Ectodermal cell (in vitro differentiated cells): ENCODE measurements around the gene FRYL.
"Not testable (repeated sequence)": the region's sequence is repeated elsewhere in the genome, so short reads cannot be mapped to it uniquely, and the experiment has no call there.

Experiments
- H3K27ac ChIP-seq: 2 replicates; pipeline ENCODE4 v1.7.0; 2013; ENCODE audit warnings: mild to moderate bottlenecking, low read depth, low read length; ENCODE audit not compliant: insufficient read depth, poor library complexity, severe bottlenecking
- H3K27me3 ChIP-seq: 2 replicates; pipeline ENCODE4 v1.7.0; 2013; ENCODE audit warnings: mild to moderate bottlenecking, low read length; ENCODE audit not compliant: insufficient read depth, control insufficient read depth, poor library complexity, severe bottlenecking
- H3K36me3 ChIP-seq: one replicate; pipeline ENCODE4 v1.7.0; 2013; ENCODE audit warnings: low read length; ENCODE audit not compliant: control insufficient read depth, insufficient read depth
- H3K4me1 ChIP-seq: one replicate; pipeline ENCODE4 v1.7.0; 2013; ENCODE audit warnings: low read length; ENCODE audit not compliant: control insufficient read depth, insufficient read depth
- H3K4me3 ChIP-seq: 2 replicates; pipeline ENCODE4 v1.7.0; 2013; ENCODE audit warnings: low read depth, low read length, control low read depth; ENCODE audit not compliant: insufficient read depth
- H3K9me3 ChIP-seq: 2 replicates; pipeline ENCODE4 v1.7.0; 2013; ENCODE audit warnings: mild to moderate bottlenecking, low read length, moderate library complexity; ENCODE audit not compliant: control insufficient read depth
- WGBS, 2 experiments: methylation state at CpG; one replicate each; pipeline ENCODE4 v1.1.7; 2013; ENCODE audit warnings: missing lambda C conversion rate in 2 of 2; 5-methylcytosine and 5-hydroxymethylcytosine counted together

The FRYL gene

GRCh38 chr4:48800155-48800554 is 20.1 kb upstream of the FRYL start:
- 88 to 100% methylated on average over 2 of the region's 2 CpGs for WGBS, 2 experiments
- not testable (repeated sequence) for H3K27ac ChIP-seq, H3K4me1 ChIP-seq, H3K27me3 ChIP-seq, H3K4me3 ChIP-seq, H3K36me3 ChIP-seq, H3K9me3 ChIP-seq

DNA sequence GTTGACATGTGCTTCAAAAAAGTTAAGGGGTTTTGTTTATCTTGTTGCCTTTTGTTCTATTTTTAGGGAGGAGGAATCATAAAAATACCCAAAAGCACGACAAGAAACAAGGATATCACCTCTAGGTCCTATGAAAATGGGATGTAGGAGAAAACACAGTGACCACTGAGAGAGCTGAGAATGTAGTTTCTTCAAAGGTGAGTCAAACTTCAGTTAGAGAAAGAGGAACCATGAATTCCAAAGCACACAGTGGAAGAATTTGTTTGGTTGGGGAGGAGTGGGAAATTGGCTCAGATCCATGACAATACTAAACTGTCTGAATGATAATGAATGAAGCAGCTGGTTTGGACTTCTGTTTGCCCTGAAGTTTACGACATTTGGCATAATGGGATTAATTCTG is 19.1 kb upstream of the FRYL start:
- H3K27me3 ChIP-seq, result no peaks in the 10 kb centered on the region
- H3K27ac ChIP-seq, result no peak overlapping the region
- H3K36me3 ChIP-seq, result no peaks in the 10 kb centered on the region
- WGBS, 2 experiments, result 77 to 87% methylated on average over 2 of the region's 2 CpGs
- no peaks in the 10 kb centered on the region for H3K9me3 ChIP-seq
- H3K4me3 ChIP-seq, result no peak overlapping the region
- H3K4me1 ChIP-seq, result no peaks in the 10 kb centered on the region

GRCh38 chr4:48798117-48798516 is 18.0 kb upstream of the FRYL start:
- no peak overlapping the region for H3K4me3 ChIP-seq
- 94% methylated on average over 1 of the region's 2 CpGs; no CpG with 5 or more reads in 1 of the 2 experiments for WGBS, 2 experiments
- no peaks in the 10 kb centered on the region for H3K27me3 ChIP-seq
- H3K27ac ChIP-seq, result no peak overlapping the region
- no peaks in the 10 kb centered on the region for H3K4me1 ChIP-seq
- no peaks in the 10 kb centered on the region for H3K9me3 ChIP-seq
- H3K36me3 ChIP-seq, result no peaks in the 10 kb centered on the region

DNA sequence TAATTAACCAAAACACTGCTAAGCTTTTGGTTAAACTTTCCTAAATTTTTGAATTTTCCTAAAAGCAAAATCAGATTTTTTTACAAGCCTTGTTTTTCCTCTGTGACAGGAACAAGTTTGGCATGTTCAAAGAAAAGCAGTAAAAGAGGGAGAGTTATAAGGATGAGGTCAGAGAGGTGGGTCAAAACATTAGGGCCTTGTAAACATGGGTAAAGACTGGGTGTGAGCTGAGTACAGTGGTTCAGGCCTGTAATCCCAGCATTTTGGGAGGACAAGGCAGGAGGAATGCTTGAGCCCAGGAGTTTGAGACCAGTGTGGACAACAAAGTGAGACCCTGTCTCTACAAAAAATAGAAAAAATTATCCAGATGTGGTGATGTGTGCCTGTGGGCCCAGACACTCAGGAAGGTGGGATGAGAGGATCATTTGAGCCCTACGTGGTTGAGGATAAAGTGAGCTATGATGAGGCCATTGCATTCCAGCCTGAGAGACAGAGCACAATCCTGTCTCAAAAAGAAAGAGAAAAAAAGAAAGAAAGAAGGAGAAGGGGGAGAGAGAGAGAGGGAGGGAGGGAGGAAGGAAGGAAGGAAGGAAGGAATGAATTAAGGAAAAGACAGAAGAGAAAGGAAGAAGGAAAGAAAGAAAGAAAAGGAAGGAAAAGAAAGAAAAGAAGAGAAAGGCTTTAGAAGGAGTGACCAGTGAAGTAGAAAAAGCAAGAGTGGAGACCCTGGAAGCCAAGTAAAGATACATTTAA is 17.0 kb upstream of the FRYL start:
- H3K27ac ChIP-seq, result no peak overlapping the region
- no peaks in the 10 kb centered on the region for H3K4me1 ChIP-seq
- H3K36me3 ChIP-seq, result no peaks in the 10 kb centered on the region
- no peaks in the 10 kb centered on the region for H3K27me3 ChIP-seq
- 81 to 88% methylated on average over 1 of the region's 1 CpG for WGBS, 2 experiments
- no peaks in the 10 kb centered on the region for H3K9me3 ChIP-seq
- no peak overlapping the region for H3K4me3 ChIP-seq

GRCh38 chr4:48796191-48796926 is 16.3 kb upstream of the FRYL start:
- WGBS, 2 experiments, result 90 to 94% methylated on average over 2 of the region's 2 CpGs
- no peak overlapping the region for H3K27ac ChIP-seq
- H3K36me3 ChIP-seq, result no peaks in the 10 kb centered on the region
- H3K27me3 ChIP-seq, result no peaks in the 10 kb centered on the region
- no peak overlapping the region for H3K4me3 ChIP-seq
- H3K9me3 ChIP-seq, result no peaks in the 10 kb centered on the region
- H3K4me1 ChIP-seq, result no peaks in the 10 kb centered on the region

DNA sequence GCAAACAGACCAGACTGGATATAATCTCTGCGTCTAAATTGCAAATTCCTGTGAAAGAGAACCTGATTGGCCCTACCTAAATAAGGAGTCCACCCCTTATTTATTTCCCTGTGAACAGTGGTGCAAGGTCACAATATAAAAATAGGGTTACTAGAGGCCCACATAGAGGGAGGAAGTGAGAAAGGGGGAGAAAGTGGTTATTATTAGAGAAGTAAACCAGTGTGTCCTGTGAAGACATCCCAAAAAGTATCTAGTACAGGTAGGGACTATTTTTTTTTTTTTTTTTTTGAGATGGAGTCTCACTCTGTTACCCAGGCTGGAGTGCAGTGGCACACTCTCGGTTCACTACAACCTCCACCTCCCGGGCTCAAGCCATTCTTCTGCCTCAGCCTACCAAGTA is 15.0 kb upstream of the FRYL start:
- Histone ChIP-seq H3K4me3 (no peak overlapping the region), H3K9me3 (no peaks in the 10 kb centered on the region), H3K27me3 (no peaks in the 10 kb centered on the region), H3K27ac (no peak overlapping the region), H3K36me3 (no peaks in the 10 kb centered on the region), H3K4me1 (no peaks in the 10 kb centered on the region)
- WGBS, 2 experiments, result 91 to 92% methylated on average over 3 of the region's 3 CpGs

GRCh38 chr4:48792348-48793006 is 12.4 kb upstream of the FRYL start:
- Histone ChIP-seq H3K4me1 (no peaks in the 10 kb centered on the region), H3K4me3 (no peak overlapping the region), H3K27me3 (no peaks in the 10 kb centered on the region), H3K27ac (no peak overlapping the region), H3K9me3 (no peaks in the 10 kb centered on the region), H3K36me3 (no peaks in the 10 kb centered on the region)
- WGBS, 2 experiments, result 84 to 92% methylated on average over 5 of the region's 5 CpGs

GRCh38 chr4:48791313-48791712 is 11.2 kb upstream of the FRYL start:
- Histone ChIP-seq H3K36me3 (no peaks in the 10 kb centered on the region), H3K27me3 (no peaks in the 10 kb centered on the region), H3K9me3 (no peaks in the 10 kb centered on the region), H3K4me1 (peaks cover 7% of the 10 kb centered on the region), H3K4me3 (no peak overlapping the region), H3K27ac (no peak overlapping the region)

DNA sequence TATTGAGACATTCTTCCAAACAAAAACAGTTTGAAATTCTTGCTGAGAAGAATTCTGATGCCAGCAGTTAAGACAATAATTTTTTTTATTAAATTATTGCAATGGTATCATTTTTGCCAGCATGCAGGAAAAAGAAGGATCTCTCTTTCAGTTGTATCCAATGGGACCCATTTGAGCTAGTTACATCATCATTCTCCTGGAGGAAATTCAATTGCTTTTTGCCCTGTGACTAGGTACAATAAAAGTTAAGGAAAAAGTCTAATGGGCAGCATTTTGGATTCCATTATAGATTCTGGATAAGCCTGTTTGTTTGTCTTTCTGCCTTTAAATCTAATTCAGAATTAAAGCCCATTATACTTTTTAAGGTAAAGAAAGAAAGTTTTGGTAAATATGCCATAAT is 10.5 kb upstream of the FRYL start:
- Histone ChIP-seq H3K4me1 (peaks cover 7% of the 10 kb centered on the region), H3K9me3 (no peaks in the 10 kb centered on the region), H3K27ac (no peak overlapping the region), H3K4me3 (no peak overlapping the region), H3K27me3 (no peaks in the 10 kb centered on the region), H3K36me3 (no peaks in the 10 kb centered on the region)

DNA sequence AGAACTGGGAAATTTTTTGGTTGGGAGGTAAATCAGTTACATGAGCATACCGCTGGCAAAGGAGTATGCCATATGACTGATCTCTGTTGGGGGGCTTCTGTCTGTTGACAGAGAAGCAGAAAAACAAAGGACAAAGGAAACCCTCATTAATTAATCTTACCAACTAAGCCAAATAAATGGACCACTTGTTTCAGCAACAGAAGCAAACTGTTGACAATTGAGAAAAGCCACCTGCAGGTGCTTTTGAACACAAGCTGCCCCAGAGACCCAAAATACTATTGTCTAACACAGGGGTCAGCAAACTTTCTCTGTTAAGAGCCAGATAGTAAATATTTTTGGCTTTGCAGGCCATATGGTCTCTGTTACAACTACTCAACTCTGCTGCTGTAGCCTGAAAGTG is 7.0 kb upstream of the FRYL start:
- no peaks in the 10 kb centered on the region for H3K36me3 ChIP-seq

More for the DNA sequence above, 7.0 kb upstream of the FRYL start:
- 39 to 60% methylated on average over 1 of the region's 1 CpG for whole genome bisulfite sequencing, 2 experiments
- peaks cover 7% of the 10 kb centered on the region for H3K4me1 ChIP-seq
- no peaks in the 10 kb centered on the region for H3K27me3 ChIP-seq
- no peak overlapping the region for H3K27ac ChIP-seq
- H3K9me3 ChIP-seq, result no peaks in the 10 kb centered on the region
- H3K4me3 ChIP-seq, result no peak overlapping the region
